ENCODE measurements around the gene TBC1D1. TPM values are rescaled to one million over a fixed set of nuclear protein-coding genes. Genes with fewer than 3 reads are reported as not detected.

Gene TBC1D1
- total RNA-seq, 1 donor from 2014 or later, result 56.5 TPM

- H3K27me3 ChIP-seq (ENCODE audit: low read depth), result no peaks in the 10 kb centered on the region
- H3K9me3 ChIP-seq, result no peaks in the 10 kb centered on the region
- no peak overlapping the region for H3K4me3 ChIP-seq
- intact Hi-C loops (cut with DNase I), result no loop called here
- peaks cover 23% of the 10 kb centered on the region for H3K4me1 ChIP-seq
- DNase-seq, result no peak
- no peak overlapping the region for H3K27ac ChIP-seq
- H3K36me3 ChIP-seq, result no peaks in the 10 kb centered on the region
- TF ChIP-seq CTCF (IDR thresholded peaks at IDR 0.05), result no peak
- no peak for ATAC-seq
Observed at GRCh38 chr4:37995981-37996775, 105.3 kb downstream of the TBC1D1 start.

GRCh38 chr4:37998226-37998625, 107.3 kb downstream of the TBC1D1 start:
- H3K4me1 ChIP-seq, result peaks cover 25% of the 10 kb centered on the region
- no peaks in the 10 kb centered on the region for H3K27me3 ChIP-seq (ENCODE audit: low read depth)
- no peak overlapping the region for H3K27ac ChIP-seq
- no peaks in the 10 kb centered on the region for H3K9me3 ChIP-seq
- DNase-seq, result no peak
- intact Hi-C loops (cut with DNase I), result no loop called here
- ATAC-seq, result no peak
- TF ChIP-seq CTCF (IDR thresholded peaks at IDR 0.05), result no peak
- no peaks in the 10 kb centered on the region for H3K36me3 ChIP-seq
- no peak overlapping the region for H3K4me3 ChIP-seq

GRCh38 chr4:37999000-37999716, 108.3 kb downstream of the TBC1D1 start:
- Histone ChIP-seq H3K4me1 (peaks cover 25% of the 10 kb centered on the region), H3K27me3 (ENCODE audit: low read depth) (no peaks in the 10 kb centered on the region), H3K36me3 (no peaks in the 10 kb centered on the region), H3K4me3 (no peak overlapping the region), H3K27ac (no peak overlapping the region), H3K9me3 (no peaks in the 10 kb centered on the region)
- TF ChIP-seq CTCF (IDR thresholded peaks at IDR 0.05), result no peak
- ATAC-seq, result peak; percentile 56 to 77
- no peak for DNase-seq
- intact Hi-C loops (cut with DNase I), result no loop called here

- no peak for DNase-seq
- intact Hi-C loops (cut with DNase I), result no loop called here
- H3K9me3 ChIP-seq, result no peaks in the 10 kb centered on the region
- no peak overlapping the region for H3K27ac ChIP-seq
- no peak for TF ChIP-seq CTCF (IDR thresholded peaks at IDR 0.05)
- ATAC-seq, result no peak
- H3K27me3 ChIP-seq (ENCODE audit: low read depth), result no peaks in the 10 kb centered on the region
- H3K4me3 ChIP-seq, result no peak overlapping the region
- peaks cover 22% of the 10 kb centered on the region for H3K4me1 ChIP-seq
- no peaks in the 10 kb centered on the region for H3K36me3 ChIP-seq
Observed at GRCh38 chr4:37999965-38000364, 109.1 kb downstream of the TBC1D1 start.

GRCh38 chr4:38001927-38002326, 111.0 kb downstream of the TBC1D1 start:
- Histone ChIP-seq H3K27me3 (ENCODE audit: low read depth) (no peaks in the 10 kb centered on the region), H3K4me3 (no peak overlapping the region), H3K27ac (no peak overlapping the region), H3K4me1 (peaks cover 14% of the 10 kb centered on the region), H3K9me3 (no peaks in the 10 kb centered on the region), H3K36me3 (no peaks in the 10 kb centered on the region)
- intact Hi-C loops (cut with DNase I), result no loop called here
- no peak for TF ChIP-seq CTCF (IDR thresholded peaks at IDR 0.05)
- DNase-seq, result no peak
- ATAC-seq, result no peak

Measured in lower lobe of right lung (tissue), 2 donors.